DMS153 treated with DMSO at 0.1 percent for 48 hours (cell line): ENCODE measurements around the gene MOCOS.
A peak's percentile ranks its signal among the peaks of the same experiment; 100 is the strongest.

ENCODE experiments used
- DNase-seq: peaks from one replicate; lab custom pipeline; 2025; ENCODE audit not compliant: unreplicated experiment; lab: John Stamatoyannopoulos, UW

MOCOS gene

GRCh38 chr18:36176711-36177110 is 10.6 kb upstream of the MOCOS start:
- no peak for DNase-seq

GRCh38 chr18:36177913-36178312 is 9.4 kb upstream of the MOCOS start:
- no peak for DNase-seq

GRCh38 chr18:36179562-36180355 is 7.5 kb upstream of the MOCOS start:
- no peak for DNase-seq

GRCh38 chr18:36181441-36181840 is 5.9 kb upstream of the MOCOS start:
- no peak for DNase-seq

GRCh38 chr18:36181898-36182506 is 5.3 kb upstream of the MOCOS start:
- no peak for DNase-seq

GRCh38 chr18:36183033-36183432 is 4.3 kb upstream of the MOCOS start:
- DNase-seq = no peak

GRCh38 chr18:36183987-36184386 is 3.3 kb upstream of the MOCOS start:
- no peak for DNase-seq

GRCh38 chr18:36185157-36185556 is 2.1 kb upstream of the MOCOS start:
- DNase-seq = no peak

GRCh38 chr18:36185901-36186460 is 1.3 kb upstream of the MOCOS start:
- no peak for DNase-seq

GRCh38 chr18:36186461-36187192 is 670 bp upstream of the MOCOS start:
- peak; percentile 15 for DNase-seq

GRCh38 chr18:36187826-36188721 is 777 bp downstream of the MOCOS start:
- no peak for DNase-seq

- no peak for DNase-seq
These were observed 1.6 kb downstream of the MOCOS start for GRCh38 chr18:36188916-36189315.

GRCh38 chr18:36189486-36189885 is 2.2 kb downstream of the MOCOS start:
- no peak for DNase-seq

- no peak for DNase-seq
These were observed 4.0 kb downstream of the MOCOS start for GRCh38 chr18:36191286-36191685.

- no peak for DNase-seq
These were observed 4.4 kb downstream of the MOCOS start for GRCh38 chr18:36191711-36192110.

- no peak for DNase-seq
These were observed 7.5 kb downstream of the MOCOS start for GRCh38 chr18:36194600-36195315.

GRCh38 chr18:36195427-36196122 is 8.3 kb downstream of the MOCOS start:
- DNase-seq = no peak

- no peak for DNase-seq
These were observed 9.1 kb downstream of the MOCOS start for GRCh38 chr18:36196238-36196995.
